GM04503 (cell line): ENCODE results near the gene NBEAL2.
A peak's percentile ranks its signal among the peaks of the same experiment; 100 is the strongest.
"Not testable (repeated sequence)": the region's sequence is repeated elsewhere in the genome, so short reads cannot be mapped to it uniquely, and the experiment has no call there.

Source experiments
- DNase-seq: peaks from one replicate; pipeline ENCODE4 v3.0.0-alpha.2; 2012; ENCODE audit warnings: low read depth

Gene NBEAL2

GRCh38 chr3:47012342-47013230, 33.1 kb downstream of the NBEAL2 start:
- no peak for DNase-seq

GRCh38 chr3:47013231-47013630, 33.8 kb downstream of the NBEAL2 start:
- DNase-seq = no peak

- no peak for DNase-seq
Observed at GRCh38 chr3:47014036-47014435, 34.6 kb downstream of the NBEAL2 start.

- no peak for DNase-seq
Observed at GRCh38 chr3:47015151-47015550, 35.7 kb downstream of the NBEAL2 start.

GRCh38 chr3:47016086-47016933, 36.8 kb downstream of the NBEAL2 start:
- no peak for DNase-seq

DNA sequence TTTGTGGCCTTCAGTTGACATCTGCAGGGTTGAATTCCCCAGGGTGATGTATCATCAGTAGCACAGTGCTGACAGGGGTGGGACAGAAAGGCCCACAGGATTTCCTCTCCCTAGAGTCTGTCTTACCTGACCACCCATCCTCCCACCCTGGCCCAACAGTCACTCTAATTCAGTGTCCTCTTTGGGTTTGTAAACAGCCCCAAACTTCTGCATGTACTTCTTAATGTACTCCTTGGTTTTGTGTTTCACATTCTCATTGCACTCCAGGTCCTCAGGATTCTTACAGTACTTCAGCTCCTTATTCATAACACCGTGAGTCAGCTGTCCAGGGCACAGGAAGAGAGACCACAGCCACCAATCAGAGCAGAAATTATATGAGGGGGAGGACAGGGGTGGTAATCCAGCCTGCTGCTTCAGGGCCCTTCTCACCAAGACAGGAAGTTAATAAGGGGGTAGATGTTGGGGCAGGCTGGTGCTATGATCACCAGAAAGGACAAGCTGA, 37.5 kb downstream of the NBEAL2 start:
- peak; percentile 57 for DNase-seq

GRCh38 chr3:47017504-47018268, 38.2 kb downstream of the NBEAL2 start:
- DNase-seq = no peak

DNA sequence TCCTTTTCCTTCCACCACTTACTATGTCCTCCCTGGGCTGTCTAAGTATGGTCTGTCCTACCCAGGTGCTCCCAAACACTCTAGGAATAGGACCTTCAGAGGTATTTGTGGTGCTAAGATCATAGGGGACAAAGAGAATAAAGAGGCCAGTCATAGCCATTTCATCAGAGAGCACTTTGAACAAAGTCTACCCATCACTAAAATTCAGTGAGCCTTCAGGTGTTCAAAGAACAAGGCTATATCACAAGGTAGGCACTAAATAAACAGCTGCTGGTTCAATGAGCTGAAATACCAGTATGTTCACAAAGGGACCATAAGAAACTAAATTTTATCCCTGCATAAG, 38.8 kb downstream of the NBEAL2 start:
- DNase-seq = no peak

DNA sequence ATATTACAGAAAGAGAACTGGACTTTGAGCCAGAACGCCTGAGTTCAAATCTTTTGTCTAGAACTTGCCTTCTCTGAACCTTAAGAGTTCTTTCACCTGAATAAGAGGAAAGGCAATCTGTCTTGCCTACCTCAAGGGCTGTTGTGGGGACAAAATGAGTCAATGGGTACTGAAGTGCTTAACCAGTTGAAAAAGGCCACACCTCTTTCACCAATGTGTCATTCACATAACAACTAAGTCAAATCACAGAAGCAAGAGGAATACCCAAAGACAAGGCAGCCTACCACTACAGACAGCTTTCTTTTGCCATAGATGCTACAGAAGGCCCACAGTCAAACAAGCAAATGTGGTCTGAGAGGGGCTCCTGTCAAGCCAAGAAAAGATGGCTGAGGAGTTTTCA, 39.7 kb downstream of the NBEAL2 start:
- no peak for DNase-seq

GRCh38 chr3:47020311-47020710, 40.8 kb downstream of the NBEAL2 start:
- DNase-seq = no peak

DNA sequence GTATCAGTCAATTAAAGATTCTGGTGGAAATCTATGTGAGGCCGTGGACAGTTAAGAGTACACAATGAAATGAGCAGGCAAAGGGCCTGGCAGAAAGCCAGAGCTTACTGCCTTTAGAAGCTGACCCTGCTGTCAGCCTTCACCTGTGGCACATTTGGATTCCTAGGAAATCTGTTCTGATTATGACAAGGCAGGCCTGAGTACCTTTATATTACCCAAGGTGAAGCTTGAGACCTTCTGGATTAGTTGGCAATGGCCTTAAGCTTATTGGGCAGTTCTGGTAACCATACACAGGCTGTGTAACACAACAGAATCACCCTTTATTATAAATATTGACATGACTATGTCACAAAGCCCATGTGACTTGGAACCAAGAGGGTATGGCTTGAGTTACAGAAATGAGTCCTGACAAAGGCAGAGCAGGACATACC, 43.2 kb downstream of the NBEAL2 start:
- DNase-seq = no peak

GRCh38 chr3:47024932-47025331, 45.5 kb downstream of the NBEAL2 start:
- no peak for DNase-seq

GRCh38 chr3:47026432-47026831, 47.0 kb downstream of the NBEAL2 start:
- DNase-seq = not testable (repeated sequence)

- DNase-seq = no peak
Observed at GRCh38 chr3:47028146-47028545, 48.7 kb downstream of the NBEAL2 start.

DNA sequence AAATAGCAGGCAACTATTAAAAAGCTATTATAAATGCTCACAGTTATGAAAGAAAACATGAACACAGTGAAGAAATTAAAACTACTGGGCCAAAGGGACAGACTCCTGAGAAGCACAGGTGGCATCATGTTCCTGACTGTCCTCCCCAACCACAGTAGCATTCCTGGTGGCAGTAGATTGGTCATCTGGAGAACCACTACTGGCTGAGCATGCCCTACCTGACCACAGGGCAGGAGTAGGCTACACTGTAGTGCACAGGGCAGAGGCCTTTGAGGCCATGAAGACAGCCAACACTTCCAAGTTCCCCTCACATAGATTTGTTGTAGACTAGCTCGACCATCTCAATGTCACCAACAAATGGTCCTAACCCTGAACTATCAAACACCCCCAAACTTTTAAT, 49.2 kb downstream of the NBEAL2 start:
- no peak for DNase-seq

DNA sequence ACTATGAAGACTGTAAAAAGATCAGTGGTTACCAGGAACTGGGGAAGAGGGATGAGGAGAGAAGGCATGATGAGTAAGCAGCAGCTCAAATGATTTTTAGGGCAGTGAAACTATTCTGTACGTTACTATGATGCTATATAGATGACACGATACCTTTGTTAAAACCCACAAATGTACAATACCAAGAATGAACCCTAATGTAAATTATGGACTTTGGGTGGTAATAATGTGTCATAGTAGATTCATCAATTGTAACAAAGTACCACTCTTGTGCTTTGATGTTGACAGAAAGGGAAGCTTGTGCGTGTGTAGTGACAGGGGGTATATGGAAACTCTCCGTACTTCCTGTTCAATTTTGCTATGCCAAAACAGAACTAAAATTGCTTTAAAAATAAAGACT, 51.6 kb downstream of the NBEAL2 start:
- not testable (repeated sequence) for DNase-seq

DNA sequence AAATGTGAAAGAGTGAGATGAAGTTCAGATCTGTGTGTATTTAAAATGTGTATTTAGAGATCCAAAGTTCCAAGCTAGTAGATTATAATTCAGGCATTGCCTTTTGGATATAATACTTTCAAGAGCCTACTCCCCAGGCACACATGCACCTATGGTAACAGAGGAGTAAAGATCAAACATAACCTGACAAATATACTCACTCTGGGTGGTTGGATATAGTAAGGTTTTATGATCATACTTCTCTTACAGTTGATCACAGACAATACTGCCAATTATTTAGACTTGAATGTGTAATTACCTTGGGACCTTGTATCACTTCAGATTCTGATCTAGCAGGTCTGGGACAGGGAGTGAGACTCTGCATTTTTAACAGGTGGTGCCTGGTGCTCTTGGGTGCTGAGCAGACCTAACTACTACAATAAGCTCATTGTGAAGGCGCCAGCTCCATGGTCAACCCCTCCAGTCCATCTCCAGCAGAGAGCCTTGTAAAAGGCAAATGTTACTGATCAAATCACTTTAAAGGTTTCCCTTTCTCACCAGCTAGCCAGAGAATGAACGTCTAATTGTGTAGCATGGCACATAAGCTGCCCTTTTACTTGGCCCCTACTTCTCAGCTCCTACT, 55.5 kb downstream of the NBEAL2 start:
- no peak for DNase-seq

DNA sequence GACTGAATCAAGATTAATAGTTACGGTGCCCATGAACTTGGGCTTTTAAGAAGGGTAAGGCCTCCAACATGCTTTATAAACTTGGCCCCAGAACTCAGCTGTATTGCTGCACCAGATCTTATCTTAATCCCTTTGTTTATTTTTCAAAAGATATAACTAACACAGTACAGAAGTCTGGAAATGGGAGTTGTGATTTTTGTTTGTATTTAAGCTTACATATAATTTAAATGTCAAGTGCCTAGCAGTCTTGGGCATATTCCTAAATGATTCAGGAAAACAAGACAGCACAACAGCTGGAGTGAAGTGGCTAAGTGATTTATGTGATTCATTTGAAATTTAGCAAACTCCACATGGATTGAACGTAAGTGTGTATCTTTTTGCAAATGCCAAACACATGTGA, 56.2 kb downstream of the NBEAL2 start:
- no peak for DNase-seq

- no peak for DNase-seq
Observed at GRCh38 chr3:47036145-47036544, 56.7 kb downstream of the NBEAL2 start.

GRCh38 chr3:47037302-47037701, 57.8 kb downstream of the NBEAL2 start:
- not testable (repeated sequence) for DNase-seq

DNA sequence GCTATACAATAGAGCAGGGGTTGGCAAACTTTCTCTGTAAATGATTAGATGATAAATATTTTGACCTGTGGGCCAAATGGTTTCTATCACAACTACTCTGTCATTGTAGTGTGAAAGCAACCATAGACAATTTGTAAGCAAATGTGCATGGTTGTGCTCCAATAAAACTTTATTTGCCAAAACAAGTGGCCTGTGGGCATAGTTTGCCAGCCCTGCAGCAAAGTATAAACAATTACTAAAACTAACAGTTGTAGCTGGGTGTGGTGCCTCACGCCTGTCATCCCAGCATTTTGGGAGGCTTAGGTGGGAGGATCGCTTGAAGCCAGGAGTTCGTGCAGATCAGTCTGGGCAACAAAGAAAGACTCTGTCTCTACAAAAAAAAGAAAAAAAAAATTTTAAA, 61.6 kb downstream of the NBEAL2 start:
- DNase-seq = no peak
